Fibroblast of lung (primary cell): ENCODE results near the gene LIMCH1. TPM values are rescaled to one million over a fixed set of nuclear protein-coding genes. Genes with fewer than 3 reads are reported as not detected.

Experiments used
- DNase-seq, 2 donors: peaks; one replicate each; pipeline versions ENCODE4 v3.0.0 to v3.0.0-alpha.2; 2010; ENCODE audit warnings: low read depth in 2 of 2
- H2AFZ ChIP-seq: 2 replicates; pipeline ENCODE4 v1.5.1; 2012; ENCODE audit warnings: low read length, control low read depth, inconsistent platforms
- H3K27ac ChIP-seq: 2 replicates; pipeline ENCODE4 v1.5.1; 2011; ENCODE audit warnings: low read length, control low read depth; ENCODE audit not compliant: insufficient read depth
- H3K27me3 ChIP-seq: 2 replicates; pipeline ENCODE4 v1.5.1; 2011; ENCODE audit warnings: mild to moderate bottlenecking, low read length; ENCODE audit not compliant: control insufficient read depth, insufficient read depth
- H3K36me3 ChIP-seq: 2 replicates; pipeline ENCODE4 v1.5.1; 2011; ENCODE audit warnings: low read length; ENCODE audit not compliant: control insufficient read depth, insufficient read depth
- H3K4me1 ChIP-seq: 2 replicates; pipeline ENCODE4 v1.5.1; 2011; ENCODE audit warnings: low read length; ENCODE audit not compliant: control insufficient read depth, insufficient read depth; ENCODE audit errors: extremely low read depth
- H3K4me2 ChIP-seq: 2 replicates; pipeline ENCODE4 v1.5.1; 2011; ENCODE audit warnings: low read length, control low read depth; ENCODE audit not compliant: insufficient read depth; ENCODE audit errors: extremely low read depth
- H3K4me3 ChIP-seq, 4 experiments: fragments of 200-600 bp in 1 of 4; sonication (generic) in 1 of 4; replicated peaks in 1 of 4; 2 replicates each; pipeline ENCODE4 v1.5.1; 2011 to 2016; ENCODE audit warnings: low read length in 4 of 4, low read depth in 3 of 4, mild to moderate bottlenecking in 3 of 4, control low read depth in 2 of 4, inconsistent platforms in 1 of 4, mixed read lengths in 1 of 4; ENCODE audit not compliant: insufficient read depth in 1 of 4; ENCODE audit errors: control extremely low read depth in 1 of 4
- H3K79me2 ChIP-seq: 2 replicates; pipeline ENCODE4 v1.5.1; 2012; ENCODE audit warnings: mild to moderate bottlenecking, low read length, inconsistent platforms; ENCODE audit not compliant: control insufficient read depth, insufficient read depth
- H3K9ac ChIP-seq: 2 replicates; pipeline ENCODE4 v1.5.1; 2011; ENCODE audit warnings: mild to moderate bottlenecking, low read length, control low read depth; ENCODE audit not compliant: insufficient read depth
- H3K9me3 ChIP-seq: 2 replicates; pipeline ENCODE4 v1.5.1; 2012; ENCODE audit warnings: low read depth, low read length; ENCODE audit not compliant: control insufficient read depth, insufficient read depth
- H4K20me1 ChIP-seq: 2 replicates; pipeline ENCODE4 v1.5.1; 2011; ENCODE audit warnings: low read length; ENCODE audit not compliant: control insufficient read depth, insufficient read depth; ENCODE audit errors: extremely low read depth
- EZH2 ChIP-seq: IDR thresholded peaks from 2 replicates; pipeline ENCODE4 v1.5.1; 2012; ENCODE audit warnings: low read length, control low read depth, mild to moderate bottlenecking; ENCODE audit errors: missing control alignments
- polyA plus RNA-seq, 2 donors: library from polyadenylated mRNA; depleted of rRNA in 1 of 2; stranded (reverse) in 1 of 2; unstranded in 1 of 2; fragments of >200 nt; gene quantifications; 2 replicates each; pipeline ENCODE4 v1.2.1, GENCODE V29; 2011 to 2012; ENCODE audit warnings: missing spikeins in 1 of 2
- total RNA-seq: library from RNA; depleted of rRNA; stranded (reverse); fragments of >200 nt; gene quantifications from 2 replicates; pipeline ENCODE4 v1.2.1, GENCODE V29; 2014
- TF ChIP-seq, protein P1 (sequence below), 2 donors: IDR thresholded peaks in 1 of 2; conservative IDR thresholded peaks in 1 of 2; 1 replicate in 1 of 2; 2 replicates in 1 of 2; pipeline ENCODE4 v1.5.1; 2011 to 2012; ENCODE audit warnings: low read length in 2 of 2, control low read depth in 1 of 2, inconsistent platforms in 1 of 2, low read depth in 1 of 2, mild to moderate bottlenecking in 1 of 2

Gene LIMCH1
- total and polyA plus RNA-seq, 2 donors (not counting 1 experiment from before 2014, with no cell fraction given) = 2.8 to 4.6 TPM

- DNase-seq = no peak
- Histone ChIP-seq H3K9me3 (no peaks in the 10 kb centered on the region), H3K4me3 (no peak overlapping the region), H2AFZ (no peak overlapping the region), H3K36me3 (no peaks in the 10 kb centered on the region), H3K4me2 (no peak overlapping the region), H3K27ac (no peak overlapping the region), H3K4me1 (no peaks in the 10 kb centered on the region), H3K79me2 (no peaks in the 10 kb centered on the region), H4K20me1 (no peaks in the 10 kb centered on the region), H3K27me3 (peaks cover 73% of the 10 kb centered on the region), H3K9ac (no peak overlapping the region)
- TF ChIP-seq, protein P1, sequence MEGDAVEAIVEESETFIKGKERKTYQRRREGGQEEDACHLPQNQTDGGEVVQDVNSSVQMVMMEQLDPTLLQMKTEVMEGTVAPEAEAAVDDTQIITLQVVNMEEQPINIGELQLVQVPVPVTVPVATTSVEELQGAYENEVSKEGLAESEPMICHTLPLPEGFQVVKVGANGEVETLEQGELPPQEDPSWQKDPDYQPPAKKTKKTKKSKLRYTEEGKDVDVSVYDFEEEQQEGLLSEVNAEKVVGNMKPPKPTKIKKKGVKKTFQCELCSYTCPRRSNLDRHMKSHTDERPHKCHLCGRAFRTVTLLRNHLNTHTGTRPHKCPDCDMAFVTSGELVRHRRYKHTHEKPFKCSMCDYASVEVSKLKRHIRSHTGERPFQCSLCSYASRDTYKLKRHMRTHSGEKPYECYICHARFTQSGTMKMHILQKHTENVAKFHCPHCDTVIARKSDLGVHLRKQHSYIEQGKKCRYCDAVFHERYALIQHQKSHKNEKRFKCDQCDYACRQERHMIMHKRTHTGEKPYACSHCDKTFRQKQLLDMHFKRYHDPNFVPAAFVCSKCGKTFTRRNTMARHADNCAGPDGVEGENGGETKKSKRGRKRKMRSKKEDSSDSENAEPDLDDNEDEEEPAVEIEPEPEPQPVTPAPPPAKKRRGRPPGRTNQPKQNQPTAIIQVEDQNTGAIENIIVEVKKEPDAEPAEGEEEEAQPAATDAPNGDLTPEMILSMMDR (conservative IDR thresholded peaks at IDR 0.05 in 1 of 2, IDR thresholded peaks at IDR 0.05 in 1 of 2; ENCODE audit: low read depth in 1 of 2, low read length in 2 of 2) = no peak
- peak; percentile 59 for TF ChIP-seq EZH2
Measured at GRCh38 chr4:41746440-41747229, 208.7 kb downstream of the LIMCH1 start.

GRCh38 chr4:41747230-41748055 lies 209.5 kb downstream of the LIMCH1 start:
- no peak overlapping the region for H3K9ac ChIP-seq
- TF ChIP-seq EZH2 = no peak
- TF ChIP-seq, protein P1 (conservative IDR thresholded peaks at IDR 0.05 in 1 of 2, IDR thresholded peaks at IDR 0.05 in 1 of 2; ENCODE audit: low read depth in 1 of 2, low read length in 2 of 2) = no peak

GRCh38 chr4:41748074-41748570 lies 210.2 kb downstream of the LIMCH1 start:
- Histone ChIP-seq H3K4me2 (no peak overlapping the region), H3K27ac (no peak overlapping the region), H3K9ac (no peak overlapping the region), H4K20me1 (no peaks in the 10 kb centered on the region), H3K4me3 (no peak overlapping the region), H3K27me3 (peaks cover 84% of the 10 kb centered on the region), H3K9me3 (no peaks in the 10 kb centered on the region), H3K4me1 (no peaks in the 10 kb centered on the region), H3K36me3 (no peaks in the 10 kb centered on the region), H3K79me2 (no peaks in the 10 kb centered on the region), H2AFZ (no peak overlapping the region)
- peak; percentile 22 for TF ChIP-seq EZH2
- TF ChIP-seq, protein P1 (conservative IDR thresholded peaks at IDR 0.05 in 1 of 2, IDR thresholded peaks at IDR 0.05 in 1 of 2; ENCODE audit: low read depth in 1 of 2, low read length in 2 of 2) = no peak
- DNase-seq = no peak

More at GRCh38 chr4:41747230-41748055, 209.5 kb downstream of the LIMCH1 start:
- Histone ChIP-seq H3K27ac (no peak overlapping the region), H4K20me1 (no peaks in the 10 kb centered on the region), H3K9me3 (no peaks in the 10 kb centered on the region), H2AFZ (no peak overlapping the region), H3K79me2 (no peaks in the 10 kb centered on the region), H3K27me3 (peaks cover 80% of the 10 kb centered on the region), H3K4me2 (no peak overlapping the region), H3K4me1 (no peaks in the 10 kb centered on the region), H3K4me3 (no peak overlapping the region), H3K36me3 (no peaks in the 10 kb centered on the region)
- DNase-seq = no peak
